ENCODE results near the gene POU2F2.

POU2F2 gene

GRCh38 chr19:42040031-42040430 lies 92.2 kb downstream of the POU2F2 start:
- TF ChIP-seq POLR2AphosphoS5 (IDR thresholded peaks at IDR 0.05; ENCODE audit: borderline replicate concordance, low read depth, low read length) (no peak), FOXP2 (optimal IDR thresholded peaks at IDR 0.05; ENCODE audit: control extremely low read depth, extremely low read length, insufficient read depth) (no peak), EZH2 (IDR thresholded peaks at IDR 0.05) (no peak)
- no peaks in the 10 kb centered on the region for H3K9me3 ChIP-seq (ENCODE audit: low read depth, low read length)
- H3K27ac ChIP-seq, result no peak overlapping the region
- no peaks in the 10 kb centered on the region for H3K36me3 ChIP-seq (ENCODE audit: insufficient read depth, low read length)
- H3K4me3 ChIP-seq, result no peak overlapping the region
- no peak for DNase-seq (ENCODE audit: low read depth, low spot score)
- H3K9ac ChIP-seq (ENCODE audit: insufficient read length), result no peak overlapping the region

- DNase-seq (ENCODE audit: low read depth, low spot score), result no peak
- Histone ChIP-seq H3K9me3 (ENCODE audit: low read depth, low read length) (no peaks in the 10 kb centered on the region), H3K9ac (ENCODE audit: insufficient read length) (no peak overlapping the region), H3K36me3 (ENCODE audit: insufficient read depth, low read length) (no peaks in the 10 kb centered on the region), H3K4me3 (no peak overlapping the region), H3K27ac (no peak overlapping the region)
- TF ChIP-seq FOXP2 (optimal IDR thresholded peaks at IDR 0.05; ENCODE audit: control extremely low read depth, extremely low read length, insufficient read depth), result no peak
- TF ChIP-seq POLR2AphosphoS5 (IDR thresholded peaks at IDR 0.05; ENCODE audit: borderline replicate concordance, low read depth, low read length), result no peak
- no peak for TF ChIP-seq EZH2 (IDR thresholded peaks at IDR 0.05)
Measured at GRCh38 chr19:42038666-42039065, 93.6 kb downstream of the POU2F2 start.

GRCh38 chr19:42037649-42038048 lies 94.6 kb downstream of the POU2F2 start:
- Histone ChIP-seq H3K27ac (no peak overlapping the region), H3K4me3 (no peak overlapping the region), H3K9ac (ENCODE audit: insufficient read length) (no peak overlapping the region), H3K9me3 (ENCODE audit: low read depth, low read length) (no peaks in the 10 kb centered on the region), H3K36me3 (ENCODE audit: insufficient read depth, low read length) (no peaks in the 10 kb centered on the region)
- DNase-seq (ENCODE audit: low read depth, low spot score), result no peak
- TF ChIP-seq EZH2 (IDR thresholded peaks at IDR 0.05) (no peak), FOXP2 (optimal IDR thresholded peaks at IDR 0.05; ENCODE audit: control extremely low read depth, extremely low read length, insufficient read depth) (no peak), POLR2AphosphoS5 (IDR thresholded peaks at IDR 0.05; ENCODE audit: borderline replicate concordance, low read depth, low read length) (no peak)
